C4-2B (cell line): ENCODE results near the gene STK11IP.

Source experiments
- ZFX ChIP-seq: fragments of 450-650 bp; IDR thresholded peaks from 2 replicates; pipeline ENCODE4 v1.6.1; 2017
- TF ChIP-seq, protein P1 (sequence below): fragments of 450-650 bp; conservative IDR thresholded peaks from 2 replicates; pipeline ENCODE4 v1.5.1; 2017; ENCODE audit warnings: mild to moderate bottlenecking

DNA sequence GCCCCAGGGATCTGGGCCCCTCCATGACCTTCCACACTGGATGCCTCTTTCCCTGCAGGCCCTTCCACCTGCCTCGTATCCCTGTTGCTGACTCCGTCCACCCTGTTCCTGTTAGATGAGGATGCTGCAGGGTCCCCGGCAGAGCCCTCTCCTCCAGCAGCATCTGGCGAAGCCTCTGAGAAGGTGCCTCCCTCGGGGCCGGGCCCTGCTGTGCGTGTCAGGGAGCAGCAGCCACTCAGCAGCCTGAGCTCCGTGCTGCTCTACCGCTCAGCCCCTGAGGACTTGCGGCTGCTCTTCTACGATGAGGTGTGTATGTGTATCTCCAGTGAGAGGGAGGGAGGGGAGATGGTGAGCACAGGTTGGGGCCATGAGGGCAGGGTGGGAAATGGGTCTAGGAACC, 17.4 kb downstream of the STK11IP start:
- TF ChIP-seq, protein P1, sequence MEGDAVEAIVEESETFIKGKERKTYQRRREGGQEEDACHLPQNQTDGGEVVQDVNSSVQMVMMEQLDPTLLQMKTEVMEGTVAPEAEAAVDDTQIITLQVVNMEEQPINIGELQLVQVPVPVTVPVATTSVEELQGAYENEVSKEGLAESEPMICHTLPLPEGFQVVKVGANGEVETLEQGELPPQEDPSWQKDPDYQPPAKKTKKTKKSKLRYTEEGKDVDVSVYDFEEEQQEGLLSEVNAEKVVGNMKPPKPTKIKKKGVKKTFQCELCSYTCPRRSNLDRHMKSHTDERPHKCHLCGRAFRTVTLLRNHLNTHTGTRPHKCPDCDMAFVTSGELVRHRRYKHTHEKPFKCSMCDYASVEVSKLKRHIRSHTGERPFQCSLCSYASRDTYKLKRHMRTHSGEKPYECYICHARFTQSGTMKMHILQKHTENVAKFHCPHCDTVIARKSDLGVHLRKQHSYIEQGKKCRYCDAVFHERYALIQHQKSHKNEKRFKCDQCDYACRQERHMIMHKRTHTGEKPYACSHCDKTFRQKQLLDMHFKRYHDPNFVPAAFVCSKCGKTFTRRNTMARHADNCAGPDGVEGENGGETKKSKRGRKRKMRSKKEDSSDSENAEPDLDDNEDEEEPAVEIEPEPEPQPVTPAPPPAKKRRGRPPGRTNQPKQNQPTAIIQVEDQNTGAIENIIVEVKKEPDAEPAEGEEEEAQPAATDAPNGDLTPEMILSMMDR, result no peak
- no peak for TF ChIP-seq ZFX
